Measurements from ENCODE around the gene SLC4A5.
"Not testable (repeated sequence)": the region's sequence is repeated elsewhere in the genome, so short reads cannot be mapped to it uniquely, and the experiment has no call there.

Gene SLC4A5

DNA sequence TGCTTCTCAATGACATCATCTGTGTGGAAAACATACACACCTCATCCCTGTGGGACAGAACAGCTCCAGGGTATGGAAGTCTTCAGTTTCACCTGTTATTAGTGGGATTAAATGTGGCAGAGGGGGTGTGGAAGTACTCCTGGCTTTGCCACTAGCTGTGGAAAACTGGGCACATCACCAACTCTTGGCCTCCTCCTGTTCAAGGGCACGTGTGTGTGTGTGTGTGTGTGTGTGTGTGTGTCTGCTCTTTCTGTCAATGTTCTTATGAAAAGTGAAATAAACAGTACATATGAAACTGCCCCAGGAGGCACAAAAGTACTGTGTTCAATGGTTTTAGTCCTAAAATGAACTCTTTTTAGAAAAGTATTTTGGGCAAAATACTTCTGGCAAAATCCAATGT, 78.9 kb downstream of the SLC4A5 start:
- no peak for DNase-seq (ENCODE audit: low read depth)

- DNase-seq (ENCODE audit: low read depth) = no peak
Measured at GRCh38 chr2:74262681-74263080, 80.5 kb downstream of the SLC4A5 start.

- no peak for DNase-seq (ENCODE audit: low read depth)
Measured at GRCh38 chr2:74261204-74261864, 81.9 kb downstream of the SLC4A5 start.

DNA sequence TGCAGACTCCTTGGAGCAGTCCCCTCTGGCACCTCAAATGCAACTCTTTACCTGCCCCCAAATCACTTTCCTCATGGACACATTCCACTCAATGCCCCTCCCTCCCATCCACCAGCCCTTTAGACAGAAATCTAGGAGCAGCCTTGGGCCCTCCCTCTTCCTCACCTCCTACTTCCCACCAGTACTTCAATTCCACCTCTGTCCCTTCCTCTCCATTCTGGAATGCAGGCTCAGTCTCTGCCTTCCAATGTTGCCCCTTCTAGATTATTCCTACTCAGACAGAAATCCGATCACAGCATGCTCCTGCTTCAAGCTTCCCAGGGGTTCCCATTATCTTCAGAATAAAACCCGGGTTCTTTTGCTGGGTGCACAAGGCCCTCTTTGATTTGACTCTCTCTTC, 82.7 kb downstream of the SLC4A5 start:
- DNase-seq (ENCODE audit: low read depth) = no peak

DNA sequence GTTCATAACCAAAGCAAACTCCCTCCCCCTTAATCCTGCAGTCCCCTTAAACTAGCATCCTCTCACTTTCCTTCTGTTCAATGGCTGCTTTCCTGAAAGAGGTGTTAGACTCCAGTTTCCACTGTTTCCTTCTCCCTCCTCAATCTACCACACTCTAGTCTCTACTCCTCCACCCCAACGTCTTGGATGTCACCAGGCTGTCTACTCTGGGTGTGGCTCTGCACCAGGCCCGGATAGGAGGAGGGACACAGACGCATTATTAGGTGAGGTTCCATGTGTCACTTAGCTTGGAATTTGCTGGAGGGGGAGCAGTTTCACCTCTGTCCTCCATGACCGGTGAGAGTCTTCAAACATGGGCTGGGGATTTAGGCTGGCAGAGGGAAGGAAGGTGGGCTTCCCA, 83.5 kb downstream of the SLC4A5 start:
- no peak for DNase-seq (ENCODE audit: low read depth)

GRCh38 chr2:74259191-74259590, 84.0 kb downstream of the SLC4A5 start:
- DNase-seq (ENCODE audit: low read depth) = no peak

- DNase-seq (ENCODE audit: low read depth) = no peak
Measured at GRCh38 chr2:74255660-74256213, 87.5 kb downstream of the SLC4A5 start.

DNA sequence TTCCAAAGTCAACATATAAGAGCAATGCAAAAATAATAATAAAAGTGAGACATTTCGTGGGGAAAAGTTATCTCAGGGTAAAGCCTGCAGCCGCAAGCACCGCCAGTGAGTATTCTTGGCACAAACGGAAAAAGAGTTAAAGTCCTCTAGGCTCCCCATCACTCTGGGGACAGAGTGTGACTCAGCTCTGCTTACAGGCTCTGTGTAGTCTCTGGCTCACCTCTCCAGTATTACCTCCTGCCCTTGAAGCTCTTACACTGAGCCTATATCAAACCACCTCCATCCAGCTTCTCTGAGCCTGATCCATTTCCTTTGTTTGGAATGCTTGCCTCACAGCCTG, 89.3 kb downstream of the SLC4A5 start:
- no peak for DNase-seq (ENCODE audit: low read depth)

- no peak for DNase-seq (ENCODE audit: low read depth)
Measured at GRCh38 chr2:74253306-74253970, 89.8 kb downstream of the SLC4A5 start.

- no peak for DNase-seq (ENCODE audit: low read depth)
Measured at GRCh38 chr2:74252862-74253261, 90.4 kb downstream of the SLC4A5 start.

- DNase-seq (ENCODE audit: low read depth) = no peak
Measured at GRCh38 chr2:74252036-74252435, 91.2 kb downstream of the SLC4A5 start.

- peak; percentile 22 for DNase-seq (ENCODE audit: low read depth)
Measured at GRCh38 chr2:74250189-74250631, 93.0 kb downstream of the SLC4A5 start.

- no peak for DNase-seq (ENCODE audit: low read depth)
Measured at GRCh38 chr2:74249406-74250122, 93.7 kb downstream of the SLC4A5 start.

DNA sequence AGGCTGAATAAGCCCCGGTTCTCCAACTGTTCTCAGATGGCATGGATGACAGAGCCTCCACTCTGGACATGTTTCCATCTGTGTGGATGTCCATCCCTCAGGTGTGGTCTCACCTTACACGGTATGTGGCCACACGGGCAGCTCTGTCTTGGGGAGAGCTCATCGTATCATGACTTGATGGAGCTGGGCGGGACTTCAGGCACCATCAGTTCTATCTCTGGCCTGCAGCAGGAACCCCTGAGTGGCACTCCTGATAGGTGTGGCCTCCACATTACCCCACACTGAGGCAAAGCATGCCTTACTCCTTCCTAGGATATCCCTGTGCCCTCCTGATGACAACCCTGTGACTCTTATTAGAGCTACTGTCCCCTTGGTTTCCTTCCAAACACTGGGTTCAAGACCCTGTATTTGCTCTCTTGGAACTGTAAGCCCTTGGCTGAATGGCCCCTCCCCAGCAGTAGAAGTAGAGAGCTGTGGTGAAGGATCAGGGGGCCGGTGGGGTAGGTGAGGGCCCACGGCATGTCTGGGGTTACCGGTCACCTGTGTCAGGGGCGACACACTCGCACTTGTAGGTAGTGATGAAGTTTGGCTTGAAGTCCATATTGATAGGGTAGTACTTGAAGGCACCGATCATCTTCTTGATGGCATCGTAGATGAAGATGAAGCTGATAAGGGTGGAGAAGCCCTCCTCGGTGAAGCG, 96.6 kb downstream of the SLC4A5 start:
- no peak for DNase-seq (ENCODE audit: low read depth)

DNA sequence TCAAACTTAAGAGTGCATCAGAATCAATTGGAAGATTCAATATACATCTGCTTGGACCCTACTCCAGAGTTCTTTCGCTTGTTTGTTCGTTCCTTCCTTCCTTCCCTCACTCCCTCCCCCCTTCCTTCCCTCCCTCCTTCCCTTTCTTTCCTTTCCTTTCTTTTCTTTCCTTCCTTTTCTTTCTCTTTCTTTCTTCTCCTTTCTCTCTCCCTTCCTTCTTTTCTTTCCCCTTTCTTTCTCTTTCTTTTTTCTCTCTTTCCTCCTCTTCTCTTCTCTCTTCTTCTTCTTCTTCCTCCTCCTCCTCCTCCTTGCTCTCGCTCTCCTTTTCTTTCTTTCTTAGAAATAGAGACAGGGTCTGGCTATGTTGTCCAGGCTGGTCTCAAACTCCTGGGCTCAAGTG, 98.9 kb downstream of the SLC4A5 start:
- DNase-seq (ENCODE audit: low read depth) = no peak

- DNase-seq (ENCODE audit: low read depth) = no peak
Measured at GRCh38 chr2:74242354-74243071, 100.7 kb downstream of the SLC4A5 start.

- no peak for DNase-seq (ENCODE audit: low read depth)
Measured at GRCh38 chr2:74239346-74239745, 103.9 kb downstream of the SLC4A5 start.

- no peak for DNase-seq (ENCODE audit: low read depth)
Measured at GRCh38 chr2:74238879-74239278, 104.3 kb downstream of the SLC4A5 start.

GRCh38 chr2:74235041-74235440, 108.2 kb downstream of the SLC4A5 start:
- no peak for DNase-seq (ENCODE audit: low read depth)

GRCh38 chr2:74233648-74234047, 109.6 kb downstream of the SLC4A5 start:
- DNase-seq (ENCODE audit: low read depth) = no peak

- DNase-seq (ENCODE audit: low read depth) = no peak
Measured at GRCh38 chr2:74232426-74232825, 110.8 kb downstream of the SLC4A5 start.

DNA sequence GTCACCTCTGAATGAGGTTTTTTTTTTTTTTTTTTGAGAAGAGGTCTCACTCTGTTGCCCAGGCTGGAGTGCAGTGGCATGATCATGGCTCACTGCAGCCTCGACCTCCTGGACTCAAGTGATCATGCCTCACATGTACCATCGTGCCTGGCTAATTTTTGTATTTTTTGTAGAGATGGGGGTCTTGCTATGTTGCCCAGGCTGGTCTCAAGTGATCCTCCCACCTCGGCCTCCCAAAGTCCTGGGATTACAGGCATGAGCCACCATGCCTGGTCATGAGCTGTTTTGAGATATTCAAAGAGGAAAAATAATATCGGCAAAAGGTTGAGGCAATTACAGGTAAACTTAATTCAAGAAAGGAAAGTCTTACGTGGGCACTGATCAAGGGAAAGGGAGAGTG, 113.4 kb downstream of the SLC4A5 start:
- not testable (repeated sequence) for DNase-seq (ENCODE audit: low read depth)

Data from activated T-helper 1 cell treated with Interleukin-2 at 50 U/mL for 16 hours (primary cell).